GM23338 (cell line): ENCODE results near the gene ANKS1B. TPM values are rescaled to one million over a fixed set of nuclear protein-coding genes. Genes with fewer than 3 reads are reported as not detected.

ENCODE experiments used
- ATAC-seq: fragments of 200-7000 bp; cut with Tn5 transposase; 3 replicates; pipeline ENCODE4 v1.9.1; 2020
- DNase-seq: peaks from one replicate; pipeline ENCODE4 v3.0.0-alpha.2; 2015; ENCODE audit warnings: low spot score
- H2AFZ ChIP-seq: fragments of 200-600 bp; sonication (generic); 2 replicates; pipeline ENCODE4 v1.8.0; 2016; ENCODE audit warnings: antibody characterized with exemption, mild to moderate bottlenecking, moderate library complexity
- H3F3A ChIP-seq: fragments of 200-600 bp; sonication (generic); replicated peaks from 2 replicates; pipeline ENCODE4 v1.8.0; 2017; ENCODE audit warnings: antibody characterized with exemption, mixed run types, low read depth
- H3K27ac ChIP-seq: fragments of 200-600 bp; sonication (generic); 2 replicates; pipeline ENCODE4 v1.6.1; 2016; ENCODE audit warnings: low read depth
- H3K27me3 ChIP-seq: fragments of 200-600 bp; sonication (generic); 2 replicates; pipeline ENCODE4 v1.8.0; 2016; ENCODE audit warnings: mild to moderate bottlenecking, mixed run types, moderate library complexity; ENCODE audit not compliant: insufficient read depth
- H3K36me3 ChIP-seq: fragments of 200-600 bp; sonication (generic); 2 replicates; pipeline ENCODE4 v1.8.0; 2016; ENCODE audit warnings: mild to moderate bottlenecking; ENCODE audit not compliant: insufficient read depth
- H3K4me1 ChIP-seq: fragments of 200-600 bp; sonication (generic); 2 replicates; pipeline ENCODE4 v1.8.0; 2016; ENCODE audit warnings: mild to moderate bottlenecking, moderate library complexity; ENCODE audit not compliant: insufficient read depth
- H3K4me2 ChIP-seq: fragments of 200-600 bp; sonication (generic); 2 replicates; pipeline ENCODE4 v1.7.1; 2017; ENCODE audit warnings: mixed run types
- H3K4me3 ChIP-seq: fragments of 200-600 bp; sonication (generic); 2 replicates; pipeline ENCODE4 v1.6.1; 2016; ENCODE audit warnings: mixed run types
- H3K79me2 ChIP-seq: fragments of 200-600 bp; sonication (generic); replicated peaks from 2 replicates; pipeline ENCODE4 v1.8.0; 2017; ENCODE audit warnings: mild to moderate bottlenecking; ENCODE audit not compliant: insufficient read depth
- H3K9me2 ChIP-seq: fragments of 200-600 bp; sonication (generic); 2 replicates; pipeline ENCODE4 v1.8.0; 2017; ENCODE audit not compliant: insufficient read depth
- H4K20me1 ChIP-seq: fragments of 200-600 bp; sonication (generic); replicated peaks from 2 replicates; pipeline ENCODE4 v1.8.0; 2017; ENCODE audit warnings: mild to moderate bottlenecking; ENCODE audit not compliant: insufficient read depth
- H3K27ac Mint-ChIP-seq: 2 replicates; pipeline ENCODE4 v1.8.0; 2020; ENCODE audit warnings: inconsistent platforms, mild to moderate bottlenecking, moderate library complexity, mixed read lengths
- H3K27me3 Mint-ChIP-seq: 3 replicates; pipeline ENCODE4 v1.8.0; 2022; ENCODE audit warnings: low read depth, mild to moderate bottlenecking, moderate library complexity, mixed read lengths, inconsistent platforms; ENCODE audit not compliant: insufficient read depth, poor library complexity
- H3K36me3 Mint-ChIP-seq: 3 replicates; pipeline ENCODE4 v1.8.0; 2021; ENCODE audit warnings: low read depth, mild to moderate bottlenecking, inconsistent platforms, moderate library complexity, mixed read lengths
- H3K4me1 Mint-ChIP-seq: 3 replicates; pipeline ENCODE4 v1.8.0; 2020; ENCODE audit warnings: mild to moderate bottlenecking, inconsistent platforms, mixed read lengths
- H3K4me3 Mint-ChIP-seq: 3 replicates; pipeline ENCODE4 v1.8.0; 2021; ENCODE audit warnings: moderate library complexity, mild to moderate bottlenecking, inconsistent platforms, mixed read lengths
- H3K9me3 Mint-ChIP-seq: 3 replicates; pipeline ENCODE4 v1.8.0; 2020; ENCODE audit warnings: moderate library complexity, mild to moderate bottlenecking, inconsistent platforms, mixed read lengths
- CREB1 ChIP-seq: fragments of 250-450 bp; sonication (Bioruptor Pico); IDR thresholded peaks from 2 replicates; pipeline ENCODE4 v1.5.0; 2020; ENCODE audit warnings: low read depth, mild to moderate bottlenecking, moderate library complexity
- CTCF ChIP-seq, 2 experiments: fragments of 200-600 bp in 1 of 2; sonication (generic) in 1 of 2; conservative IDR thresholded peaks; 2 replicates each; pipeline versions ENCODE4 v1.5.1 to v1.6.1; 2016 to 2017; ENCODE audit warnings: antibody characterized with exemption in 2 of 2, low read depth in 2 of 2, mild to moderate bottlenecking in 2 of 2, moderate library complexity in 1 of 2
- ETS1 ChIP-seq: IDR thresholded peaks from 2 replicates; pipeline ENCODE4 v1.6.1; 2016; ENCODE audit warnings: antibody characterized with exemption
- EZH2 ChIP-seq: fragments of 200-600 bp; sonication (generic); IDR thresholded peaks from one replicate; pipeline ENCODE4 v1.8.0; 2017; ENCODE audit warnings: antibody characterized with exemption, mild to moderate bottlenecking, low read depth; ENCODE audit not compliant: unreplicated experiment
- EZH2phosphoT487 ChIP-seq: fragments of 200-600 bp; sonication (generic); IDR thresholded peaks from one replicate; pipeline ENCODE4 v1.8.1; 2018; ENCODE audit warnings: antibody characterized with exemption; ENCODE audit not compliant: unreplicated experiment
- JUNB ChIP-seq: IDR thresholded peaks from one replicate; pipeline ENCODE4 v1.6.1; 2016; ENCODE audit warnings: antibody characterized with exemption; ENCODE audit not compliant: unreplicated experiment
- NANOG ChIP-seq: IDR thresholded peaks from 2 replicates; pipeline ENCODE4 v1.6.1; 2016; ENCODE audit warnings: antibody characterized with exemption, borderline replicate concordance
- POLR2AphosphoS5 ChIP-seq: IDR thresholded peaks from 2 replicates; pipeline ENCODE4 v1.6.1; 2016; ENCODE audit warnings: antibody characterized with exemption, low read depth
- REST ChIP-seq: IDR thresholded peaks from one replicate; pipeline ENCODE4 v1.6.1; 2018; ENCODE audit warnings: antibody characterized with exemption; ENCODE audit not compliant: unreplicated experiment
- STAT1 ChIP-seq: IDR thresholded peaks from one replicate; pipeline ENCODE4 v1.6.1; 2016; ENCODE audit warnings: antibody characterized with exemption; ENCODE audit not compliant: unreplicated experiment
- ZNF114 ChIP-seq: fragments of 250-450 bp; sonication (Bioruptor Pico); IDR thresholded peaks from 2 replicates; pipeline ENCODE4 v1.5.0; 2020; ENCODE audit warnings: mild to moderate bottlenecking, moderate library complexity
- ZNF331 ChIP-seq: fragments of 250-450 bp; sonication (Bioruptor Pico); IDR thresholded peaks from 2 replicates; pipeline ENCODE4 v1.5.0; 2020; ENCODE audit warnings: low read depth, mild to moderate bottlenecking, moderate library complexity
- ZNF462 ChIP-seq: fragments of 250-450 bp; sonication (Bioruptor Pico); IDR thresholded peaks from 2 replicates; pipeline ENCODE4 v1.5.0; 2020; ENCODE audit warnings: mild to moderate bottlenecking, moderate library complexity
- polyA plus RNA-seq: library from polyadenylated mRNA; unstranded; fragments of >200 nt; fragmentation: Nextera tagmentation; extraction: Ambion mirVana; gene quantifications from 2 replicates; pipeline ENCODE4 v1.2.1, GENCODE V29; 2016
- total RNA-seq: library from RNA; depleted of rRNA; stranded (reverse); fragments of >200 nt; shearing (Covaris generic); gene quantifications from 2 replicates; pipeline ENCODE4 v1.2.3, GENCODE V29; 2014

The ANKS1B gene
- total and polyA plus RNA-seq, 2 experiments from 2014 or later = 4.3 to 5.8 TPM

GRCh38 chr12:99436584-99436983, 548.2 kb downstream of the ANKS1B start:
- no peaks in the 10 kb centered on the region for H3K36me3 Mint-ChIP-seq
- H3K9me3 Mint-ChIP-seq = no peaks in the 10 kb centered on the region
- DNase-seq (no peak), ATAC-seq (no peak)
- Histone ChIP-seq H3K9me2 (no peaks in the 10 kb centered on the region), H3K4me2 (no peak overlapping the region), H2AFZ (no peak overlapping the region), H3F3A (no peaks in the 10 kb centered on the region), H3K27me3 (no peaks in the 10 kb centered on the region), H3K36me3 (no peaks in the 10 kb centered on the region), H3K4me1 (peaks cover 5% of the 10 kb centered on the region; the same call in 1 of the 2 replicates), H3K27ac (no peak overlapping the region), H3K79me2 (no peaks in the 10 kb centered on the region), H3K4me3 (no peak overlapping the region), H4K20me1 (no peaks in the 10 kb centered on the region)
- no peak overlapping the region for H3K4me3 Mint-ChIP-seq
- H3K27ac Mint-ChIP-seq = no peak overlapping the region
- no peaks in the 10 kb centered on the region for H3K27me3 Mint-ChIP-seq
- peaks cover 23% of the 10 kb centered on the region for H3K4me1 Mint-ChIP-seq
- TF ChIP-seq ZNF331 (CRISPR knock-in tag) = no peak
- TF ChIP-seq JUNB = no peak
- TF ChIP-seq EZH2 = no peak
- TF ChIP-seq REST = no peak
- no peak for TF ChIP-seq ZNF114 (CRISPR knock-in tag)
- no peak for TF ChIP-seq EZH2phosphoT487
- TF ChIP-seq POLR2AphosphoS5 = no peak
- no peak for TF ChIP-seq CTCF (conservative IDR thresholded peaks at IDR 0.05; ENCODE audit: low read depth in 2 of 2)
- TF ChIP-seq ZNF462 (CRISPR knock-in tag) = no peak
- no peak for TF ChIP-seq NANOG
- no peak for TF ChIP-seq STAT1
- TF ChIP-seq CREB1 (CRISPR knock-in tag) = no peak
- no peak for TF ChIP-seq ETS1
